Measurements from ENCODE around the gene PRR19. TPM values are rescaled to one million over a fixed set of nuclear protein-coding genes. Genes with fewer than 3 reads are reported as not detected.

PRR19 gene
- total RNA-seq, 1 donor from 2014 or later = 0.64 TPM

DNA sequence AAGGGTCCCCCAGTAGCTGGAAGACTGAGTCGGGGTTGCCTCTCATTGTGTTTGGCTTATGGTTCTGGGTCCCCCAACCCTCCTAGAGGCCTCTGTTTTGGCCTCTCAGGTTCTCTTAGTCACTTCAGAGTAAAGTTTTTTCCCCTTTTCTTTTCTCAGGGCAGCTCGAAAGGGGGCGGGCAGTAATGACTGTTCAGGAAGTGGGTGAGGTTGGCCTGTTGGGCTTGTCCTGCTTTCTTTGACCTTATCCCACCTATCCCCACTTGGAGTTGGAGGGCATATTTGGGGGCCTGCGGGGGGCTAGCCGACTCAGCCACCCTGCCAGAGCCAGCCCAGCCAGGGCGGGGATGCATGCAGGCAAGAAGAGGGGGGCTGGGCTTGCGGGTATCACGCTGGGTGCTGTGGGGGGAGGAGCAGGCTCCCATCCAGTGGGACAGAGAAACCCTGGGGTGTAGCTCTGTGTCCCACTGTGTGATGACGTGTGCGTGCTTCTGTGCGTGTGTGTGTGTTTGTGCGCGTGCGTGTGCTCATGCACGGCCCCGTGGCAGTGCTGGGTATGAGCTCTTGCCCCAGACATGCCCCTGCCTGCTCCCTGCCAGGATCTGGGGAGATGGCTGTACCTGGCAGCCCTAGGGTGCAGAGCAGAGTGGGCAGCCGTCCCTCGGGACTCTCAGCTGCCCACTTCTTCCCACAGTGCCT lies 31.4 kb upstream of the PRR19 start:
- intact Hi-C loops (cut with micrococcal nuclease) = no loop called here

DNA sequence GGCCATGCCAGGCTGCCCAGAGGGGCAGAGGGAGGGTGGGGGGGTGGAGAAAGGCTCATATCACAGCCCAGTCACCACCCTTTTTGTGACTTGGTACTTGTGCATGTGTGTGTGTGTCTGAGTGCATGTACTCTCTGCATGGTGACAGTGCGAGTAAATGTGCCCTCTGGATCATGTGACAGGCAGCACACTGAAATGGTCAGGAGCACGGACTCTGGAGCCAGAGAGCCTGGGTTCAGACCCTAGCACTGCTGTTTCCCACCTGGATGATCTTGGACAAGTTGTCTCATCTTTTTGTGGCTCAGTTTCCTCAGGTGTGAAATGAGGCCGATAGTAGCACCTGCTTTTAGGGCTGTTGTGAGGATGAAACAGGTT lies 30.9 kb upstream of the PRR19 start:
- intact Hi-C loops (cut with micrococcal nuclease) = no loop called here

DNA sequence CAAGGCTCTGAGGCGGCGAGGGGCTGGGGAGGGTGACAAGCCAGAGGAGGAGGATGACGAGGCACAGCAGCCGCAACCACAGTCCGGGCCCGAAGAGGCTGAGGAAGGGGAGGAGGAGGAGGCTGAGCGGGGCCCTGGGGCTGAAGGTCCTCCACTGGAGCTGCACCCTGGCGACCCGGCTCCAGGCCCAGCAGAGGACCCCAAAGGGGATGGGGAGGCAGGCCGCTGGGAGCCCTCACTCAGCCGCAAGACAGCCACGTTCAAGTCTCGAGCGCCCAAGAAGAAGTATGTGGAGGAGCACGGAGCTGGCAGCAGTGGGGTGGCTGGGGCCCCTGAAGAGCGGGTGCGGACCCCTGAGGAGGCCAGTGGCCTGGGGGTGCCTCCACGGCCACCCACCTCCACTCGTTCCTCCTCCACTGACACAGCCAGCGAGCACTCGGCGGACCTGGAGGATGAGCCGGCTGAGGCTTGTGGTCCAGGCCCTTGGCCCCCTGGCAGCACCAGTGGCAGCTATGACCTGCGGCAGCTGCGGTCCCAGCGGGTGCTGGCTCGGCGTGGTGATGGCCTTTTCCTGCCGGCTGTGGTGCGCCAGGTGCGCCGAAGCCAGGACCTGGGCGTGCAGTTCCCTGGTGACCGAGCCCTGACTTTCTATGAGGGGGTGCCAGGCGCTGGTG lies 29.9 kb upstream of the PRR19 start:
- intact Hi-C loops (cut with micrococcal nuclease) = no loop called here

DNA sequence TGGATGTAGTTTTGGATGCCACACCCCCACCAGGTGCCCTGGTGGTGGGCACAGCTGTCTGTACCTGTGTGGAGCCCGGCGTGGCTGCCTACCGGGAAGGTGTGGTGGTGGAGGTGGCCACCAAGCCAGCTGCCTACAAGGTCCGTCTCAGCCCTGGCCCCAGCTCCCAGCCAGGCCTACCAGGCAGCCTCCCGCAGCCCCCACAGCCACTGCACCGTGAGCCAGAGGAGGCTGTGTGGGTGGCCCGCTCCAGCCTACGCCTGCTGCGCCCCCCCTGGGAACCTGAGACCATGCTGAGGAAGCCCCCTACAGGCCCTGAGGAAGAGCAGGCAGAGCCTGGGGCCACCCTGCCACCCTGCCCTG lies 29.4 kb upstream of the PRR19 start:
- intact Hi-C loops (cut with micrococcal nuclease) = no loop called here

DNA sequence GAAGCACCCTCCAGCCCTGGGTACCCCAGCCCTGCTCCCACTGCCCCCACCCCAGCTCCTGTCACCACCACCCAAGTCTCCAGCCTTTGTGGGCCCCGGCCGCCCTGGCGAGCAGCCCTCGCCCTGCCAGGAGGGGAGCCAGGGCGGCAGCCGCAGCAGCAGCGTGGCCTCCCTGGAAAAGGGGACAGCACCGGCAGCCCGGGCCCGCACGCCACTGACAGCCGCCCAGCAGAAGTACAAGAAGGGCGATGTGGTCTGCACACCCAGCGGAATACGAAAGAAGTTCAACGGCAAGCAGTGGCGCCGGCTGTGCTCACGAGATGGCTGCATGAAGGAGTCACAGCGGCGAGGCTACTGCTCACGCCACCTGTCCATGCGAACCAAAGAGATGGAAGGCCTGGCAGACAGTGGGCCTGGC lies 28.9 kb upstream of the PRR19 start:
- intact Hi-C loops (cut with micrococcal nuclease) = no loop called here

DNA sequence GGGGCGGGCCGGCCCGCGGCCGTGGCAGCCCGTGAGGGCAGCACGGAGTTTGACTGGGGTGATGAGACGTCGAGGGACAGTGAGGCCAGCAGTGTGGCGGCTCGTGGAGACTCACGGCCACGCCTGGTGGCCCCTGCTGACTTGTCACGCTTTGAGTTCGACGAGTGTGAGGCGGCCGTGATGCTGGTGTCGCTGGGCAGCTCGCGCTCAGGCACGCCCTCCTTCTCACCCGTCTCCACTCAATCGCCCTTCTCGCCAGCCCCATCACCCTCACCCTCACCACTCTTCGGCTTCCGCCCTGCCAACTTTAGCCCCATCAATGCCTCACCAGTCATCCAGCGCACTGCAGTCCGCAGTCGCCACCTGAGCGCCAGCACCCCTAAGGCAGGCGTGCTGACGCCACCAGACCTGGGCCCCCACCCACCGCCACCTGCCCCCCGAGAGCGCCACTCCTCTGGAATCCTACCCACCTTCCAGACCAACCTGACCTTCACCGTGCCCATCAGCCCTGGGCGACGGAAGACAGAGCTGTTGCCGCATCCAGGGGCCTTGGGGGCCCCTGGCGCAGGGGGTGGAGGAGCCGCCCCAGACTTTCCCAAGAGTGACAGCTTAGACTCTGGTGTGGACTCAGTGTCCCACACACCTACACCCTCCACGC lies 28.4 kb upstream of the PRR19 start:
- intact Hi-C loops (cut with micrococcal nuclease) = no loop called here

DNA sequence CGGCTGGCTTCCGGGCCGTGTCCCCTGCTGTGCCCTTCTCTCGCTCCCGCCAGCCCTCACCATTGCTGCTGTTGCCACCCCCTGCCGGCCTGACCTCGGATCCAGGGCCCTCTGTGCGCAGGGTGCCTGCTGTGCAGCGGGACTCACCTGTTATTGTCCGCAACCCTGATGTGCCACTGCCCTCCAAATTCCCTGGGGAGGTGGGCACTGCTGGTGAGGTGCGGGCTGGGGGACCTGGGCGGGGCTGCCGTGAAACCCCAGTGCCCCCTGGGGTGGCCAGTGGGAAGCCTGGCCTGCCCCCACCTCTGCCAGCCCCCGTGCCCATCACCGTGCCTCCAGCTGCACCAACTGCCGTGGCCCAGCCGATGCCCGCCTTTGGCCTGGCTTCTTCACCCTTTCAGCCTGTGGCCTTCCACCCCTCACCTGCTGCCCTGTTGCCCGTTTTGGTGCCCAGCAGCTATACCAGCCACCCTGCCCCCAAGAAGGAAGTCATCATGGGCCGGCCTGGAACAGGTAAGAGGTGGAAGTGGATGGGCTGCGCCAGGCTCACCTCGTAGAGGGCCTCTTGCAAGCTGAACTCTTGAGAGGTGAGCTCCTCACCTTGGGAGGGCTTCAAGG lies 27.8 kb upstream of the PRR19 start:
- intact Hi-C loops (cut with micrococcal nuclease) = no loop called here

DNA sequence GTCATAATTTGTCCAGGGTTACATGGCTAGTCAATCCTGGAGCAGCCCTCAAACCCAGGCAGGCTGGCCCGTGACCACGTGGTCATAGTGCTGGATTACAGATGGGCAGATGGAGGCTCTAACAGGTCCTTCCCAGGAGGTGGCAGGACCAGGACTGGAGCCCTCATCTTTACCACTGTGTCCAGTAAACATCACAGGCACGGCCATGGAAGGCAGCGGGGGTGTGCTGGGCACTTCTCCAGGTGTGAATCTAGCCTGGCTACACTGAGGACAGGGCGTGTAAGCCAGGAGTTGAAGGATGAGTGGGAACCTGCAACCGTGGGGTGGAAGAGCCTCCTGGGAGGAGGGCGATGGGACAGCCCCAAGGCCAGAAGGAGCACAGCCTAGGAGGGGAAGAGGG lies 26.8 kb upstream of the PRR19 start:
- intact Hi-C loops (cut with micrococcal nuclease) = no loop called here

DNA sequence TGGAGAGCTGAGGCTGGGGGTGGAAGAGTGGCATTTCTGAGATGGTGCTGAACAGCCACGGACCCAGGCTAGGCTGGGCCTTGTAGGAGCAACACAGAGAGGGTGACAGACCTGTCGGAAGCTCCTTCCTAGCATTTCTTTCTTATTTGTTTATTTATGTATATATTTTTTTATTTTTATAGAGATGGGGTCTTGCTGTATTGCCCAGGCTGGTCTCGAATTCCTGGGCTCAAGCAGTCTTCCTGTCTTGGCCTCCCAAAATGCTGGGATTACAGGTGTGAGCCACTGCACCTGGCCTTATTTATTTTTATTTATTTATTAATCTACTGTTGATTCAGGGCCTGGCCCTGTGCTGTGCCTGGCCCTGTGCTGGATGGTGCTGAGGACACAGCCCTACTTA lies 26.4 kb upstream of the PRR19 start:
- intact Hi-C loops (cut with micrococcal nuclease) = no loop called here

DNA sequence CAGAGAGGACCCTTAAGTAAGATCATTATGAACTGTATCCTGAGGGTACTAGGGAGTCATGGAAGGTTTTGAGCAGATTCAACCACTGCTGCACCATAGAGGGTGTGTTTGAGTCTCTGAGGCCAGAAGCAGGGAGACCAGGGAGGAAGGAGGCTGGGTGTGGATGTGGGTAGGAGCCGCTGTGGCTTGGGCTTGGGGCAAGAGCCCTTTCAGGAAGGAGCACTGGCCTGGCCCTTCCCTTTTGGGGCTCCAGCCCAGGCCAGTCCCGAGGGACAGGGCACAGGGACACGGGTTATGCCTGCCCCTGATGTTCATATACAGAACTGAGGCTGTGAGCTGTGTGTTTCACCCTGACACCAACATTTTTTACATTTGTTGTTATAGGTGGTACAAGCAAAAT lies 25.6 kb upstream of the PRR19 start:
- intact Hi-C loops (cut with micrococcal nuclease) = no loop called here

DNA sequence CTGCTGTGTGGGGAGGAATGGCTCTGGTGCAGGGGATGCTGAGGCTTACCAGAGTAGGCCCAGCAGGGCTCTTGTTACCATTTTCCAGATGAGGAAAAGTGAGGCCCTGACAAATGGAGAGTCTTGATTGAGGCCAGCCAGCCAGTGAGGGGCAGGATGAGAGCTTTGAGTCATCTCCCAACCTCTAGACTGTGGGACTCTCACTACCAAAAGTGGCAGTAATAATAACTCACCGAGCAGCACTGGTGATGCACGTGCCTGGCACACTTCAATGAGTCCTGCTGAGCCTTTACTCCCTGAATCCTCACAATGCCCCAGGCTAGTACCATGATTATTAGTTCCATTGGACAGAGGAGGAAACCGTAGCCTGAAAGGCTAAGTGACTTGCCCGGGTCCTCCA lies 25.1 kb upstream of the PRR19 start:
- intact Hi-C loops (cut with micrococcal nuclease) = no loop called here

DNA sequence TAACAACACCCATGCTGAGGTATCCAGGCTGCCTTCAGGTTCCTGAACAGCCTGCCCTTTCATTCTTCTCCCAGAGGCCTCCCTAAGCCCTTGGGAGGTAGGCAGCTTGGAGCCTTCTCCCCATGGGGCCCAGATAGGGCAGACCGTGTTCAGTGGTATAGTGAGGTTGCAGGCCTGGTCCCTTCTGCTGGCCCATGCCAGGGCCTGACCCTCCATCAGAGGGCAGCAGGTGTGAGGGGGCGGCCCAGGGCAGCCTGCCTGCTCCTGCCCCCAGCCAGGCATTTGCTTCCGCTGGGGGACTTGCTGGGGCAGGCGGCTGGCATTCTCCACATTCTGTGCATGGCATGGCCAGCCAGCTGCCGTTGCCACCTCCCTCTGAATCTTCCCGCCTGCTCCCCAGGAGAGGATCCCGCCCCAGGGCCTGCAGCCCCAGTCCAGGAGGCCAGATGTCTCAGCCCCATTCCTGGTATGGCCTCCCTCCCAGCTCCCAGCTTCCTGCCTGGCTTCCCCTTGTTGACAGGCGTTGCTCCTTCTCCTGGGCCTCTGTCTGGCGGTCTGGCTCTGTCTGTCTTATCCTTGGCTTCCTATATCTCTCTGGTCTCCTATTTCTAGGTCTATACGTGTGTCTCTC lies 24.0 kb upstream of the PRR19 start:
- intact Hi-C loops (cut with micrococcal nuclease) = loop anchor here (2.0 kb wide), 1 partner anchor 169 kb away; no protein-coding TSS in a partner anchor

DNA sequence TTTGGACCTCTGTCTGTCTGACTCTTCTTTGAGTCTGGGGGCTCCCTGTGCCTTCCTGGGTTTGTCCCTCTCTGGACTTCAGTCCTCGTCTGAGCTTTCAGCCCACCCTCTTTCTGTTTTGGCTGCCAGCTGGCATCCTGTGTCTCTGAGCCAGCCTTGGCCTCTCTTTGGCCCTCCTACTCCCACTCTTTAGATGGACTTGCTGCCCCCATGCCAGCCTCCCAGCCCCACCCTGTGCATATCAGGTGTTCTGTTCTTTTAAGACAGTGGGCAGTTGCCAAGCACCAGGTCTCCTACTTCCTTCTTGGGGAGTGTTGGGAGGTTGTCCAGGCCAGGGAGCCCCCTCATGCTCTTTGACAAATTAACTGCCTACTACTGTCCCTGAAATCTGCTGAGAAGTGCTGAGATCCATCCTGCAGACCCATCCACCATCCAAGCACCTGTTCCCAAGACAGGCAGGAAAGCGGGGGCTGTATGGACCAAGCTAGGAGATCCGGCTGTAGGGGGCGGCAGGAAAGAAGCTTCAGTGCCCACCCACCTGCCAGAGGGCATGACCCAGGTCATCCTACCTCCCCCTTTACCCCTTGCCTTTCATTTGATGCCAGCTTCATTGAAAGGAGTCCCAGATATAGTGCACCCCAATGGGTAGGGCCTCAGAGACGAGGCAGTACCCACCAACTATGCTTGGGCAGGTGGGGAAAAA lies 23.3 kb upstream of the PRR19 start:
- intact Hi-C loops (cut with micrococcal nuclease) = loop anchor here (2.0 kb wide), 1 partner anchor 170 kb away; no protein-coding TSS in a partner anchor

DNA sequence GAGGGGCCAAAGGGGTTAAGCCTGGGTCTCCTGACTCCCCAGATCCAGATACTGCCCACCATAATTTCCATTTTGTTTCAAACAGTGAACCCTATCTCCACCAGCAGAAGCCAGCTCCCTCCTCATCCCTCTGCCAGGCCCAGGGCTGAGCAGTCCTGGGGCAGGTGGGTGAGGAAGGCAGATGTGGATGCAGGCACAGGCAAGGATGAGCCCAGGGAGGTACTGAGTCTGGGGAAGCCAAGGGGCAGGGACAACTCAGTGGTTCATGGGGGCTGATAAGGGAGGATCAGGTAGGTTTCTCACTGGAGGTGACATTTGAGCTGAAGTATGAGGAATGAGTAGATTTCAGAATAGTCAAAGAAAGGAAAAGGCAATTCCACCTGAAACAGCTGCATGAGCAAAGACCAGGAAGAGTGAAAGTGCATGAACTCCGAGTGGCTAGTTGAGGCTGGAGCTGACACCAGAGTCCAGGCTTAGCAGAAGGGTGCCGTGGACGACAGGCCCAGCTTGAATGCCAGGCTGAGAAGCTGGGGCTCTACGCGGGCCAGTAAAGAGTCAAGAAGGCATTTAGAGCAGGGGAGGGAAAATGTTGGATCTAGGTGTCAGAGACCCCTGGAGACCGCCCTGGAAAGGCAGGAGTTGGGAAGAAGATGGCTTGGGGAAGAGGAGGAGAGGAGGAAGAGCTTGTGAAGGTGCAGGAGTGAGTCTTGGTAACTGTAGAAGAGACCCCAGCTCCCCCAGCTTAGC lies 22.6 kb upstream of the PRR19 start:
- intact Hi-C loops (cut with micrococcal nuclease) = loop anchor here (2.0 kb wide), 1 partner anchor 171 kb away; no protein-coding TSS in a partner anchor

DNA sequence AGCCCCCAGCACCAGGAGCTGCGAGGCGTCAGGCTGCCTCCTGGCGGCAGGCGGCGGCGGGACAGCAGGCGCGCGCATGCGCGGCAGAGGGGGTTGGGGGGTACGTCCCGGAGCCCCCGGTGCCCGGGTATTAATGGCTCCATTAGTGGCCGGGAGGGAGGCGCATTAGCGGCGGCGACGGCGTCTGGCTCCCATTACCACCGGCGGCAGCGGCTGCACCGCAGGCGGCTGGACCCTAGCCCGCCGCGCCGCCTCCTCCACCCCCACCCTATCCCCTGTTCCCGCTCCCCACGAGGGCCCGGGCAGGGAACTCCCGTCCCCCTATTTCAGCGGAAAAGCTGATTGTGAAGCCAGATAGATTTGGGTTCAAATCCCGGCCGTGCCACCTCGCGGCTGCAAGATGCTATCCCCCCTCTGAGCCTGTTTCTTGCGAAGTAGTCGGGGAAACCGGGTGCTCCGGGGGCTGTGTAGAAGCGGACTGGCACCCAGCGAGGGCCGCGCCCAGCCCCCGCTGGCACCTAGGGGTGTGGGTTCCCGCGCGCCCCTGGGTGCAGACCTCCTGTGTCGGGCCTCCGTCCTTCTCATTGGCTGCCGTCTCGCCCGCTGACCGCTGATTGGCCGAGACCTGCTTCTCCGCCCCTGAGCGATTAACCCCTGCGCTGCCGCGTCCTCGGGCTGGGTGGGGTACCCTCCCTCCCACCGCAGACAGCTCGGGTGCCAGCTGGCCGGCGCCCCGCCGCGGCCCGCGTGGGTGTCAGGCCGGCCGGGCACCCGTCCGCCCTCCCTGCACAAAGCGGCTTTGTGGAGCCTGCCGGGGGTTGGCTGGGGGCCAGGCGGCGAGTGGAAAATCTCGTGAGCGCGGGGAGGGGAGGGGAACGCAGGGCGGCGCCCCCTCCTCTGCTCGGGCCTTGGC lies 21.8 kb upstream of the PRR19 start:
- intact Hi-C loops (cut with micrococcal nuclease) = loop anchor here (1.0 to 5.0 kb wide), 5 partner anchors 12 to 203 kb away; partner anchors contain the start of gene ZNF574

DNA sequence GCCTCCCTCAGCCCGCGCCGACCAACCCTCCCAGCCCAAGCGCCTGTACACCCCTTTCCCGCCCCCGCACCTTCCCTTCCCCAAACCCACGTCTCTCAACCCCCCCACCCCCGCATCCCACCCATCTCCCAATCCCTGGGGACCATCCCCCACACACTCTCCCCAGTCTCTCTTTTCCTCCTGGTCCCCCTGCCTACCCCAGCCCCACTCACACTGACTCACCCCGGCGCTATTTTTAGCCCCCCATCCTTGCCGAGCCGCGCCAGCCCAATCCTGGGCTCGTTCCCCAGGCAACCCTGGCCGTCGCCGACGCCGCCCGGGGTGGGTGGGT lies 21.2 kb upstream of the PRR19 start:
- intact Hi-C loops (cut with micrococcal nuclease) = loop anchor here (1.0 to 5.0 kb wide), 4 partner anchors 12 to 203 kb away; partner anchors contain the start of gene ZNF574

DNA sequence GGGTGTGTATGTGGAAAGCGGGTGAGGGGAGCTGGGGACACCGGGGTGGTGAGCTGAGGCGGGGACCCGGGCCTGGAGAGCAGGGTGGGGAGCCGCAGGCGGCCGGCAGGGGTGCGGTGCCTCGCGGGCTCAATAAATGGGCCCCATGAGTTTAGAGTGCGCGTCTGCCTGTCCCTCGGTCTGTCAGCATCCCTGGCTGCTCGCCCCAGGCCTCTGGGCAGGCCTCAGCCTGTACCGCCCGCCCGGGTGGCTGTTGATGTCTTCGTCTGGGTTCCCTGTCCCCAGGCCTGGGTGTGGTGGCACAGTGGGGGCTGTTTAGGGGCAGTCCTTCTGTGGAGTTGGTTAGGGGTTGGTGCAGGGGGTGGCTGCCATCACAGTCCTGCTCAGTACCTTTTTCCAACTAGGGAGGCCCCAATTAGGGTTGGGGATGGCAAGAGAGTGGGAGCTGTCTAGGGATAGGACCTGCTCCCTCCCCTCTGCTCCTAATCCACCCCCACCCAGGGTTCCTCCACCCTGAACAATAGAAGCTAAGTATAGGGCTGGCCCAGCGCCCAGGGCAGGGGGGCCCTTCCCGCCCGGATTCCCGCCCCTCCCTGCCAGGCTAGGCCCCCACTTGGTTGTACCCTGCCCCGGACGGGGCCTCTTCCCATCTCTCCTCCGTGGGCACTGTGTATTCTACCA lies 20.6 kb upstream of the PRR19 start:
- intact Hi-C loops (cut with micrococcal nuclease) = loop anchor here (5.0 kb wide), 3 partner anchors 84 to 204 kb away; partner anchors contain the start of gene ZNF574

All from T-helper 2 cell treated with Interferon-gamma antibody and Interleukin-4, amounts not matched to agents 100 ng/mL and 5 ng/mL, for 36 hours (primary cell).